ENCODE measurements around the gene POU2AF3.

DNA sequence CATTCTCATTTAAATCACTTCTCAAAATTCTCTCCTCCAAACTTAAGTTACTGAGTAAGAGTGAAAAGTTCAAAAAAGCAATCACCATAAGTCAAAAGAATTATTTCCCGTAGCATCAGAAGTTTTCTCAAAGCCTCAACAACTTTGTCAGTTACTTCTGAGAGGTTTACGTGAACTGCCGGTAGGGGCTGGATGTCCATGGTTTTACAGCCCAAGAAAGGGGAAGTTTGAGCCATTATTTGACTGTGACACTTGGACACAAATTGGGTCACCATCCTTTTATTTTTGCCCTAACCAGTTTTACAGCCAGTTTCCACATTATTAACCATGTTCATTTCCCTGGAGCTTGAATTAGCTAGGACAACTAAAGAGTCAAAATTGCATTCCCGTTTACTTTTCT lies 7.5 kb downstream of the POU2AF3 start:
- TF ChIP-seq, protein P1, sequence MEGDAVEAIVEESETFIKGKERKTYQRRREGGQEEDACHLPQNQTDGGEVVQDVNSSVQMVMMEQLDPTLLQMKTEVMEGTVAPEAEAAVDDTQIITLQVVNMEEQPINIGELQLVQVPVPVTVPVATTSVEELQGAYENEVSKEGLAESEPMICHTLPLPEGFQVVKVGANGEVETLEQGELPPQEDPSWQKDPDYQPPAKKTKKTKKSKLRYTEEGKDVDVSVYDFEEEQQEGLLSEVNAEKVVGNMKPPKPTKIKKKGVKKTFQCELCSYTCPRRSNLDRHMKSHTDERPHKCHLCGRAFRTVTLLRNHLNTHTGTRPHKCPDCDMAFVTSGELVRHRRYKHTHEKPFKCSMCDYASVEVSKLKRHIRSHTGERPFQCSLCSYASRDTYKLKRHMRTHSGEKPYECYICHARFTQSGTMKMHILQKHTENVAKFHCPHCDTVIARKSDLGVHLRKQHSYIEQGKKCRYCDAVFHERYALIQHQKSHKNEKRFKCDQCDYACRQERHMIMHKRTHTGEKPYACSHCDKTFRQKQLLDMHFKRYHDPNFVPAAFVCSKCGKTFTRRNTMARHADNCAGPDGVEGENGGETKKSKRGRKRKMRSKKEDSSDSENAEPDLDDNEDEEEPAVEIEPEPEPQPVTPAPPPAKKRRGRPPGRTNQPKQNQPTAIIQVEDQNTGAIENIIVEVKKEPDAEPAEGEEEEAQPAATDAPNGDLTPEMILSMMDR (conservative IDR thresholded peaks at IDR 0.05 in 1 of 2, IDR thresholded peaks at IDR 0.05 in 1 of 2; ENCODE audit: low read depth in 1 of 2, low read length in 2 of 2) = no peak
- TF ChIP-seq EZH2 (IDR thresholded peaks at IDR 0.05; ENCODE audit: low read length, missing control alignments) = no peak

All from fibroblast of lung (primary cell).